ENCODE measurements around the gene STH. TPM values are rescaled to one million over a fixed set of nuclear protein-coding genes. Genes with fewer than 3 reads are reported as not detected.
"Not testable (repeated sequence)": the region's sequence is repeated elsewhere in the genome, so short reads cannot be mapped to it uniquely, and the experiment has no call there.

STH gene
- total and polyA plus RNA-seq, 5 experiments from 2014 or later = not detected

DNA sequence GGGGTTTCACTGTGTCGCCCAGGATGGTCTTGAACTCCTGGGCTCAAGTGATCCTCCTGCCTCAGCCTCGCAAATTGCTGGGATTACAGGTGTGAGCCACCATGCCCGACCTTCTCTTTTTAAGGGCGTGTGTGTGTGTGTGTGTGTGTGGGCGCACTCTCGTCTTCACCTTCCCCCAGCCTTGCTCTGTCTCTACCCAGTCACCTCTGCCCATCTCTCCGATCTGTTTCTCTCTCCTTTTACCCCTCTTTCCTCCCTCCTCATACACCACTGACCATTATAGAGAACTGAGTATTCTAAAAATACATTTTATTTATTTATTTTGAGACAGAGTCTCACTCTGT is 3.9 kb downstream of the STH start:
- POLR2A ChIA-PET = no interaction called here
- peaks cover 0 to 2% (median under 1%) of the 10 kb centered on the region in 4 donors for H3K4me1 Mint-ChIP-seq
- H3K4me3 Mint-ChIP-seq = no peak overlapping the region
- H3K36me3 Mint-ChIP-seq = no peaks in the 10 kb centered on the region
- peak overlapping the region in 1 of 10 donors; percentile 40 for H3K27ac Mint-ChIP-seq
- ATAC-seq (peak in 1 of 2 donors; percentile 22), DNase-seq (no peak)
- H3K27me3 Mint-ChIP-seq = peaks cover 0 to 6% (median 0%) of the 10 kb centered on the region in 5 donors
- H3K9me3 Mint-ChIP-seq = no peaks in the 10 kb centered on the region

DNA sequence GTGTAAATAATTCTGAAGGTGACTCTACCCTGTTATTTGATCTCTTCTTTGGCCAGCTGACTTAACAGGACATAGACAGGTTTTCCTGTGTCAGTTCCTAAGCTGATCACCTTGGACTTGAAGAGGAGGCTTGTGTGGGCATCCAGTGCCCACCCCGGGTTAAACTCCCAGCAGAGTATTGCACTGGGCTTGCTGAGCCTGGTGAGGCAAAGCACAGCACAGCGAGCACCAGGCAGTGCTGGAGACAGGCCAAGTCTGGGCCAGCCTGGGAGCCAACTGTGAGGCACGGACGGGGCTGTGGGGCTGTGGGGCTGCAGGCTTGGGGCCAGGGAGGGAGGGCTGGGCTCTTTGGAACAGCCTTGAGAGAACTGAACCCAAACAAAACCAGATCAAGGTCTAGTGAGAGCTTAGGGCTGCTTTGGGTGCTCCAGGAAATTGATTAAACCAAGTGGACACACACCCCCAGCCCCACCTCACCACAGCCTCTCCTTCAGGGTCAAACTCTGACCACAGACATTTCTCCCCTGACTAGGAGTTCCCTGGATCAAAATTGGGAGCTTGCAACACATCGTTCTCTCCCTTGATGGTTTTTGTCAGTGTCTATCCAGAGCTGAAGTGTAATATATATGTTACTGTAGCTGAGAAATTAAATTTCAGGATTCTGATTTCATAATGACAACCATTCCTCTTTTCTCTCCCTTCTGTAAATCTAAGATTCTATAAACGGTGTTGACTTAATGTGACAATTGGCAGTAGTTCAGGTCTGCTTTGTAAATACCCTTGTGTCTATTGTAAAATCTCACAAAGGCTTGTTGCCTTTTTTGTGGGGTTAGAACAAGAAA is 5.1 kb downstream of the STH start:
- Mint-ChIP-seq H3K27me3 (peaks cover 0 to 6% (median 0%) of the 10 kb centered on the region in 5 donors), H3K4me1 (peaks cover 0 to 2% (median under 1%) of the 10 kb centered on the region in 4 donors), H3K27ac (no peak overlapping the region), H3K9me3 (no peaks in the 10 kb centered on the region), H3K36me3 (no peaks in the 10 kb centered on the region), H3K4me3 (no peak overlapping the region)
- POLR2A ChIA-PET = interaction anchor here (0.9 to 1.2 kb wide), 3 partner anchors 17 to 209 kb away, joined by 3 to 6 read pairs (median 3); partner anchors contain the start of gene KANSL1
- no peak for ATAC-seq
- no peak for DNase-seq

DNA sequence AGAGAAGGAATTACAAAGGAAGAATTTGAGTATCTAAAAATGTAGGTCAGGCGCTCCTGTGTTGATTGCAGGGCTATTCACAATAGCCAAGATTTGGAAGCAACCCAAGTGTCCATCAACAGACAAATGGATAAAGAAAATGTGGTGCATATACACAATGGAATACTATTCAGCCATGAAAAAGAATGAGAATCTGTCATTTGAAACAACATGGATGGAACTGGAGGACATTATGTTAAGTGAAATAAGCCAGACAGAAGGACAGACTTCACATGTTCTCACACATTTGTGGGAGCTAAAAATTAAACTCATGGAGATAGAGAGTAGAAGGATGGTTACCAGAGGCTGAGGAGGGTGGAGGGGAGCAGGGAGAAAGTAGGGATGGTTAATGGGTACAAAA is 7.0 kb downstream of the STH start:
- POLR2A ChIA-PET, ATAC-seq, H3K27me3 Mint-ChIP-seq, H3K9me3 Mint-ChIP-seq, H3K4me3 Mint-ChIP-seq, H3K4me1 Mint-ChIP-seq, DNase-seq, H3K36me3 Mint-ChIP-seq: not testable (repeated sequence)
- H3K27ac Mint-ChIP-seq = peak overlapping the region in 1 of 10 donors; percentile 37

DNA sequence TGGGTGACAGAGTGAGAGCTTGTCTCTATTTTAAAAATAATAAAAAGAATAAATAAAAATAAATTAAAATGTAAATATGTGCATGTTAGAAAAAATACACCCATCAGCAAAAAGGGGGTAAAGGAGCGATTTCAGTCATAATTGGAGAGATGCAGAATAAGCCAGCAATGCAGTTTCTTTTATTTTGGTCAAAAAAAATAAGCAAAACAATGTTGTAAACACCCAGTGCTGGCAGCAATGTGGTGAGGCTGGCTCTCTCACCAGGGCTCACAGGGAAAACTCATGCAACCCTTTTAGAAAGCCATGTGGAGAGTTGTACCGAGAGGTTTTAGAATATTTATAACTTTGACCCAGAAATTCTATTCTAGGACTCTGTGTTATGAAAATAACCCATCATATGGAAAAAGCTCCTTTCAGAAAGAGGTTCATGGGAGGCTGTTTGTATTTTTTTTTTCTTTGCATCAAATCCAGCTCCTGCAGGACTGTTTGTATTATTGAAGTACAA is 8.5 kb downstream of the STH start:
- H3K36me3 Mint-ChIP-seq = no peaks in the 10 kb centered on the region
- POLR2A ChIA-PET = no interaction called here

DNA sequence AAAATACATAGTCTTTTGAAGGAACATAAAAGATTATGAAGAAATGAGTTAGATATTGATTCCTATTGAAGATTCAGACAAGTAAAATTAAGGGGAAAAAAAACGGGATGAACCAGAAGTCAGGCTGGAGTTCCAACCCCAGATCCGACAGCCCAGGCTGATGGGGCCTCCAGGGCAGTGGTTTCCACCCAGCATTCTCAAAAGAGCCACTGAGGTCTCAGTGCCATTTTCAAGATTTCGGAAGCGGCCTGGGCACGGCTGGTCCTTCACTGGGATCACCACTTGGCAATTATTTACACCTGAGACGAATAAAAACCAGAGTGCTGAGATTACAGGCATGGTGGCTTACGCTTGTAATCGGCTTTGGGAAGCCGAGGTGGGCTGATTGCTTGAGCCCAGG is 9.5 kb downstream of the STH start:
- H3K4me3 Mint-ChIP-seq = no peak overlapping the region
- POLR2A ChIA-PET = no interaction called here
- peaks cover 0 to 1% (median 0%) of the 10 kb centered on the region in 4 donors for H3K4me1 Mint-ChIP-seq
- peaks cover 0 to 10% (median 0%) of the 10 kb centered on the region in 5 donors for H3K27me3 Mint-ChIP-seq
- no peaks in the 10 kb centered on the region for H3K9me3 Mint-ChIP-seq
- no peak overlapping the region for H3K27ac Mint-ChIP-seq
- ATAC-seq = no peak
- no peaks in the 10 kb centered on the region for H3K36me3 Mint-ChIP-seq
- no peak for DNase-seq

More for the DNA sequence above, 8.5 kb downstream of the STH start:
- no peak for ATAC-seq
- H3K4me1 Mint-ChIP-seq = peaks cover 0 to 1% (median 0%) of the 10 kb centered on the region in 4 donors
- no peak overlapping the region for H3K27ac Mint-ChIP-seq
- no peak overlapping the region for H3K4me3 Mint-ChIP-seq
- DNase-seq = no peak
- H3K9me3 Mint-ChIP-seq = no peaks in the 10 kb centered on the region
- H3K27me3 Mint-ChIP-seq = peaks cover 0 to 6% (median 0%) of the 10 kb centered on the region in 5 donors

DNA sequence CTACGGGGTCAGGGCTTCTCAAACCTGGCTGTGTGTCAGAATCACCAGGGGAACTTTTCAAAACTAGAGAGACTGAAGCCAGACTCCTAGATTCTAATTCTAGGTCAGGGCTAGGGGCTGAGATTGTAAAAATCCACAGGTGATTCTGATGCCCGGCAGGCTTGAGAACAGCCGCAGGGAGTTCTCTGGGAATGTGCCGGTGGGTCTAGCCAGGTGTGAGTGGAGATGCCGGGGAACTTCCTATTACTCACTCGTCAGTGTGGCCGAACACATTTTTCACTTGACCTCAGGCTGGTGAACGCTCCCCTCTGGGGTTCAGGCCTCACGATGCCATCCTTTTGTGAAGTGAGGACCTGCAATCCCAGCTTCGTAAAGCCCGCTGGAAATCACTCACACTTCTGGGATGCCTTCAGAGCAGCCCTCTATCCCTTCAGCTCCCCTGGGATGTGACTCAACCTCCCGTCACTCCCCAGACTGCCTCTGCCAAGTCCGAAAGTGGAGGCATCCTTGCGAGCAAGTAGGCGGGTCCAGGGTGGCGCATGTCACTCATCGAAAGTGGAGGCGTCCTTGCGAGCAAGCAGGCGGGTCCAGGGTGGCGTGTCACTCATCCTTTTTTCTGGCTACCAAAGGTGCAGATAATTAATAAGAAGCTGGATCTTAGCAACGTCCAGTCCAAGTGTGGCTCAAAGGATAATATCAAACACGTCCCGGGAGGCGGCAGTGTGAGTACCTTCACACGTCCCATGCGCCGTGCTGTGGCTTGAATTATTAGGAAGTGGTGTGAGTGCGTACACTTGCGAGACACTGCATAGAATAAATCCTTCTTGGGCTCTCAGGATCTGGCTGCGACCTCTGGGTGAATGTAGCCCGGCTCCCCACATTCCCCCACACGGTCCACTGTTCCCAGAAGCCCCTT is 10.9 kb downstream of the STH start:
- POLR2A ChIA-PET = no interaction called here
- Mint-ChIP-seq H3K9me3 (no peaks in the 10 kb centered on the region), H3K36me3 (no peaks in the 10 kb centered on the region), H3K27ac (peak overlapping the region in 1 of 10 donors; percentile 57), H3K4me3 (no peak overlapping the region), H3K27me3 (peaks cover 0 to 10% (median 0%) of the 10 kb centered on the region in 5 donors), H3K4me1 (no peaks in the 10 kb centered on the region)
- DNase-seq (no peak), ATAC-seq (no peak)

DNA sequence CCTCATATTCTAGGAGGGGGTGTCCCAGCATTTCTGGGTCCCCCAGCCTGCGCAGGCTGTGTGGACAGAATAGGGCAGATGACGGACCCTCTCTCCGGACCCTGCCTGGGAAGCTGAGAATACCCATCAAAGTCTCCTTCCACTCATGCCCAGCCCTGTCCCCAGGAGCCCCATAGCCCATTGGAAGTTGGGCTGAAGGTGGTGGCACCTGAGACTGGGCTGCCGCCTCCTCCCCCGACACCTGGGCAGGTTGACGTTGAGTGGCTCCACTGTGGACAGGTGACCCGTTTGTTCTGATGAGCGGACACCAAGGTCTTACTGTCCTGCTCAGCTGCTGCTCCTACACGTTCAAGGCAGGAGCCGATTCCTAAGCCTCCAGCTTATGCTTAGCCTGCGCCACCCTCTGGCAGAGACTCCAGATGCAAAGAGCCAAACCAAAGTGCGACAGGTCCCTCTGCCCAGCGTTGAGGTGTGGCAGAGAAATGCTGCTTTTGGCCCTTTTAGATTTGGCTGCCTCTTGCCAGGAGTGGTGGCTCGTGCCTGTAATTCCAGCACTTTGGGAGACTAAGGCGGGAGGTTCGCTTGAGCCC is 11.6 kb downstream of the STH start:
- Mint-ChIP-seq H3K4me3 (no peak overlapping the region), H3K9me3 (no peaks in the 10 kb centered on the region), H3K4me1 (no peaks in the 10 kb centered on the region), H3K27ac (peak overlapping the region in 1 of 10 donors; percentile 19), H3K27me3 (peaks cover 0 to 10% (median 0%) of the 10 kb centered on the region in 5 donors), H3K36me3 (no peaks in the 10 kb centered on the region)
- POLR2A ChIA-PET = no interaction called here
- ATAC-seq (no peak), DNase-seq (no peak)

DNA sequence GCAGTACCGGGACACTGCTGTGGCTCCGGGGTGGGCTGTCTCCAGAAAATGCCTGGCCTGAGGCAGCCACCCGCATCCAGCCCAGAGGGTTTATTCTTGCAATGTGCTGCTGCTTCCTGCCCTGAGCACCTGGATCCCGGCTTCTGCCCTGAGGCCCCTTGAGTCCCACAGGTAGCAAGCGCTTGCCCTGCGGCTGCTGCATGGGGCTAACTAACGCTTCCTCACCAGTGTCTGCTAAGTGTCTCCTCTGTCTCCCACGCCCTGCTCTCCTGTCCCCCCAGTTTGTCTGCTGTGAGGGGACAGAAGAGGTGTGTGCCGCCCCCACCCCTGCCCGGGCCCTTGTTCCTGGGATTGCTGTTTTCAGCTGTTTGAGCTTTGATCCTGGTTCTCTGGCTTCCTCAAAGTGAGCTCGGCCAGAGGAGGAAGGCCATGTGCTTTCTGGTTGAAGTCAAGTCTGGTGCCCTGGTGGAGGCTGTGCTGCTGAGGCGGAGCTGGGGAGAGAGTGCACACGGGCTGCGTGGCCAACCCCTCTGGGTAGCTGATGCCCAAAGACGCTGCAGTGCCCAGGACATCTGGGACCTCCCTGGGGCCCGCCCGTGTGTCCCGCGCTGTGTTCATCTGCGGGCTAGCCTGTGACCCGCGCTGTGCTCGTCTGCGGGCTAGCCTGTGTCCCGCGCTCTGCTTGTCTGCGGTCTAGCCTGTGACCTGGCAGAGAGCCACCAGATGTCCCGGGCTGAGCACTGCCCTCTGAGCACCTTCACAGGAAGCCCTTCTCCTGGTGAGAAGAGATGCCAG is 12.9 kb downstream of the STH start:
- POLR2A ChIA-PET = no interaction called here
- no peak for DNase-seq
- peak overlapping the region in 1 of 10 donors; percentile 29 for H3K27ac Mint-ChIP-seq
- H3K36me3 Mint-ChIP-seq = no peaks in the 10 kb centered on the region
- no peak overlapping the region for H3K4me3 Mint-ChIP-seq
- peaks cover 0 to 4% (median 0%) of the 10 kb centered on the region in 5 donors for H3K27me3 Mint-ChIP-seq
- H3K4me1 Mint-ChIP-seq = no peaks in the 10 kb centered on the region
- no peak for ATAC-seq
- H3K9me3 Mint-ChIP-seq = no peaks in the 10 kb centered on the region

DNA sequence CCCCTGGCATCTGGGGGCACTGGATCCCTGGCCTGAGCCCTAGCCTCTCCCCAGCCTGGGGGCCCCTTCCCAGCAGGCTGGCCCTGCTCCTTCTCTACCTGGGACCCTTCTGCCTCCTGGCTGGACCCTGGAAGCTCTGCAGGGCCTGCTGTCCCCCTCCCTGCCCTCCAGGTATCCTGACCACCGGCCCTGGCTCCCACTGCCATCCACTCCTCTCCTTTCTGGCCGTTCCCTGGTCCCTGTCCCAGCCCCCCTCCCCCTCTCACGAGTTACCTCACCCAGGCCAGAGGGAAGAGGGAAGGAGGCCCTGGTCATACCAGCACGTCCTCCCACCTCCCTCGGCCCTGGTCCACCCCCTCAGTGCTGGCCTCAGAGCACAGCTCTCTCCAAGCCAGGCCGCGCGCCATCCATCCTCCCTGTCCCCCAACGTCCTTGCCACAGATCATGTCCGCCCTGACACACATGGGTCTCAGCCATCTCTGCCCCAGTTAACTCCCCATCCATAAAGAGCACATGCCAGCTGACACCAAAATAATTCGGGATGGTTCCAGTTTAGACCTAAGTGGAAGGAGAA is 13.5 kb downstream of the STH start:
- ATAC-seq = no peak

DNA sequence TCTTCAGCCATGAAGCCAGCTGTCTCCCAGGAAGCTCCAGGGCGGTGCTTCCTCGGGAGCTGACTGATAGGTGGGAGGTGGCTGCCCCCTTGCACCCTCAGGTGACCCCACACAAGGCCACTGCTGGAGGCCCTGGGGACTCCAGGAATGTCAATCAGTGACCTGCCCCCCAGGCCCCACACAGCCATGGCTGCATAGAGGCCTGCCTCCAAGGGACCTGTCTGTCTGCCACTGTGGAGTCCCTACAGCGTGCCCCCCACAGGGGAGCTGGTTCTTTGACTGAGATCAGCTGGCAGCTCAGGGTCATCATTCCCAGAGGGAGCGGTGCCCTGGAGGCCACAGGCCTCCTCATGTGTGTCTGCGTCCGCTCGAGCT is 14.1 kb downstream of the STH start:
- H3K27me3 Mint-ChIP-seq = peaks cover 0 to 4% (median 0%) of the 10 kb centered on the region in 5 donors
- no peak for ATAC-seq
- no peaks in the 10 kb centered on the region for H3K9me3 Mint-ChIP-seq
- peaks cover 0 to 3% (median under 1%) of the 10 kb centered on the region in 4 donors for H3K4me1 Mint-ChIP-seq
- no peak overlapping the region for H3K27ac Mint-ChIP-seq
- POLR2A ChIA-PET = no interaction called here
- no peaks in the 10 kb centered on the region for H3K36me3 Mint-ChIP-seq
- H3K4me3 Mint-ChIP-seq = no peak overlapping the region
- no peak for DNase-seq

More for the DNA sequence above, 13.5 kb downstream of the STH start:
- no peaks in the 10 kb centered on the region for H3K36me3 Mint-ChIP-seq
- H3K4me1 Mint-ChIP-seq = no peaks in the 10 kb centered on the region
- POLR2A ChIA-PET = no interaction called here
- H3K4me3 Mint-ChIP-seq = no peak overlapping the region
- H3K9me3 Mint-ChIP-seq = no peaks in the 10 kb centered on the region
- H3K27me3 Mint-ChIP-seq = peaks cover 0 to 4% (median 0%) of the 10 kb centered on the region in 5 donors
- DNase-seq = no peak
- no peak overlapping the region for H3K27ac Mint-ChIP-seq

DNA sequence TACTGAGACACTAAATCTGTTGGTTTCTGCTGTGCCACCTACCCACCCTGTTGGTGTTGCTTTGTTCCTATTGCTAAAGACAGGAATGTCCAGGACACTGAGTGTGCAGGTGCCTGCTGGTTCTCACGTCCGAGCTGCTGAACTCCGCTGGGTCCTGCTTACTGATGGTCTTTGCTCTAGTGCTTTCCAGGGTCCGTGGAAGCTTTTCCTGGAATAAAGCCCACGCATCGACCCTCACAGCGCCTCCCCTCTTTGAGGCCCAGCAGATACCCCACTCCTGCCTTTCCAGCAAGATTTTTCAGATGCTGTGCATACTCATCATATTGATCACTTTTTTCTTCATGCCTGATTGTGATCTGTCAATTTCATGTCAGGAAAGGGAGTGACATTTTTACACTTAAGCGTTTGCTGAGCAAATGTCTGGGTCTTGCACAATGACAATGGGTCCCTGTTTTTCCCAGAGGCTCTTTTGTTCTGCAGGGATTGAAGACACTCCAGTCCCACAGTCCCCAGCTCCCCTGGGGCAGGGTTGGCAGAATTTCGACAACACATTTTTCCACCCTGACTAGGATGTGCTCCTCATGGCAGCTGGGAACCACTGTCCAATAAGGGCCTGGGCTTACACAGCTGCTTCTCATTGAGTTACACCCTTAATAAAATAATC is 14.6 kb downstream of the STH start:
- Mint-ChIP-seq H3K4me1 (peaks cover 0 to 8% (median 5%) of the 10 kb centered on the region in 4 donors), H3K36me3 (no peaks in the 10 kb centered on the region), H3K27me3 (peaks cover 0 to 4% (median 0%) of the 10 kb centered on the region in 5 donors), H3K27ac (no peak overlapping the region), H3K9me3 (no peaks in the 10 kb centered on the region), H3K4me3 (no peak overlapping the region)
- DNase-seq = no peak
- POLR2A ChIA-PET = no interaction called here
- ATAC-seq = no peak

Data from naive thymus-derived CD8-positive, alpha-beta T cell (primary cell).